ENCODE results near the gene LMF1. TPM values are rescaled to one million over a fixed set of nuclear protein-coding genes. Genes with fewer than 3 reads are reported as not detected.

LMF1 gene
- total RNA-seq, 2 donors from 2014 or later: 86.1 to 87.5 TPM

DNA sequence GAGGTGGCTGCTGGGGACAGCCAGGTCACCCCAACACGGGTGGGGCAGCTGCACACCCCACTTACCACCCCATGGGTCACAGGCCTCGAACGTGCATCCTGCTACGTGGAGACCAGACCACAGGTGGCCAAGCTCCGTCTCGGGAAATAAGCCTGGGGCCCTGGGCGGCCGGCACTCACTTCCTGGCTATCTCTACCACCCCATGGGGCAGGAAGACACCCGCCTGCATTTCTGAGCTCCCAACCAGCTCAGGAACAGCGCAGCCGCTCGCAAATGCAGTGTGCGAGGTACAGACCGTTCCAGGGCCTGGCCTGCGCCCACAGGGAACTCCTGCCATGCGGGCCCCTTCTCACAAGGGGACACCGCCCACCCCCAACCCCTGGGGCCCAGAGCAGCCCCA lies 165.3 kb downstream of the LMF1 start:
- Histone ChIP-seq H3K36me3 (no peaks in the 10 kb centered on the region), H3K4me3 (no peak overlapping the region), H3K9me3 (no peaks in the 10 kb centered on the region), H3K4me1 (replicated peaks) (no peaks in the 10 kb centered on the region), H3K27me3 (replicated peaks; ENCODE audit: insufficient read depth) (peaks cover 3% of the 10 kb centered on the region), H3K27ac (no peak overlapping the region)
- WGBS: 83% methylated on average over 17 of the region's 17 CpGs
- TF ChIP-seq, protein P1, sequence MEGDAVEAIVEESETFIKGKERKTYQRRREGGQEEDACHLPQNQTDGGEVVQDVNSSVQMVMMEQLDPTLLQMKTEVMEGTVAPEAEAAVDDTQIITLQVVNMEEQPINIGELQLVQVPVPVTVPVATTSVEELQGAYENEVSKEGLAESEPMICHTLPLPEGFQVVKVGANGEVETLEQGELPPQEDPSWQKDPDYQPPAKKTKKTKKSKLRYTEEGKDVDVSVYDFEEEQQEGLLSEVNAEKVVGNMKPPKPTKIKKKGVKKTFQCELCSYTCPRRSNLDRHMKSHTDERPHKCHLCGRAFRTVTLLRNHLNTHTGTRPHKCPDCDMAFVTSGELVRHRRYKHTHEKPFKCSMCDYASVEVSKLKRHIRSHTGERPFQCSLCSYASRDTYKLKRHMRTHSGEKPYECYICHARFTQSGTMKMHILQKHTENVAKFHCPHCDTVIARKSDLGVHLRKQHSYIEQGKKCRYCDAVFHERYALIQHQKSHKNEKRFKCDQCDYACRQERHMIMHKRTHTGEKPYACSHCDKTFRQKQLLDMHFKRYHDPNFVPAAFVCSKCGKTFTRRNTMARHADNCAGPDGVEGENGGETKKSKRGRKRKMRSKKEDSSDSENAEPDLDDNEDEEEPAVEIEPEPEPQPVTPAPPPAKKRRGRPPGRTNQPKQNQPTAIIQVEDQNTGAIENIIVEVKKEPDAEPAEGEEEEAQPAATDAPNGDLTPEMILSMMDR (IDR thresholded peaks at IDR 0.05): no peak
- TF ChIP-seq POLR2AphosphoS5 (IDR thresholded peaks at IDR 0.05) (no peak), POLR2A (IDR thresholded peaks at IDR 0.05) (no peak)
- DNase-seq (ENCODE audit: low spot score): no peak
- intact Hi-C loops (cut with DNase I): no loop called here

DNA sequence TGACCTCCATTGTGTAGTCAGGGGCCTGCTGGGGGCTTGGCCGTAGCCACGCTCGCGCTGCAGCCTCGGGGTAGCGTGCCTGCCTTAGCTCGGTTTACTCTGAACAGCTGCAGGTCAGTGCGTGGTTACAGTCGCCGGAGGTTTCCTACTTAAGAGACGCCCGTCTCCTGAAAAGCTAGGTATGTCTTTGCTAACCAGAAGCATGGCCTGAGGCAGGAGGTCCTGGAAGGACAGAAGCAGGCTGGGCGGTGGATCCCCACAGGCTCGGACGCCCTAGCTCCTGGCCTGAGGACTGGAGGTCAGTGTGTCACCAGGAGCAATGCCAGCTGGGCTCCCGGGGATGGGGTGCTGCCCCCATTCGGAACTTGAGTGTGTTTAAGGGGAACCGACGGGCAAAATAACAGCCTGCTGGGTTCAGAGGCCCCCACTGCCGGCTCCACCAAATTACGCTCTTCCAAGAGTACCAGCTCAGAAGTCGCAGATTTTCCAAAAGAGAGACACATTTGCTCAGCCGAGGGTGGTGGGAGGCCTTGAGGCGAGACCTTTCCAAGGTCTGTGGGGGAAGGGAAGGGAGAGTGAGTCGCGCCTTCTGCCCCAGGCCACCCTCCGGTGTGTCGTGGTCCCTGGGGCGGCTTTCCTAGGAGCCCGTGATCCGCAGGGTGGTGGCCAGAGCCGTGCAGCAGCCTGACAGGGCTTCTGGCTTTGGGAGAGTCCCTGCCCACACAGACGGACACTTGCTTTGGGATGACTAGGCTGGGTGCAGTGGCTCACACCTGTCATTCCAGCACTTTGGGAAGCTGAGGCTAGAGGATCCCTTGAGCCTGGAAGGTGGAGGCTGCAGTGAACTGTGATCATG lies 166.4 kb downstream of the LMF1 start:
- Histone ChIP-seq H3K36me3 (no peaks in the 10 kb centered on the region), H3K4me3 (no peak overlapping the region), H3K27ac (no peak overlapping the region), H3K9me3 (no peaks in the 10 kb centered on the region), H3K27me3 (replicated peaks; ENCODE audit: insufficient read depth) (peaks cover 14% of the 10 kb centered on the region), H3K4me1 (replicated peaks) (no peaks in the 10 kb centered on the region)
- WGBS: 51% methylated on average over 33 of the region's 33 CpGs
- intact Hi-C loops (cut with DNase I): no loop called here
- no peak for DNase-seq (ENCODE audit: low spot score)
- TF ChIP-seq POLR2AphosphoS5 (IDR thresholded peaks at IDR 0.05): no peak
- no peak for TF ChIP-seq POLR2A (IDR thresholded peaks at IDR 0.05)
- TF ChIP-seq, protein P1 (IDR thresholded peaks at IDR 0.05): no peak

DNA sequence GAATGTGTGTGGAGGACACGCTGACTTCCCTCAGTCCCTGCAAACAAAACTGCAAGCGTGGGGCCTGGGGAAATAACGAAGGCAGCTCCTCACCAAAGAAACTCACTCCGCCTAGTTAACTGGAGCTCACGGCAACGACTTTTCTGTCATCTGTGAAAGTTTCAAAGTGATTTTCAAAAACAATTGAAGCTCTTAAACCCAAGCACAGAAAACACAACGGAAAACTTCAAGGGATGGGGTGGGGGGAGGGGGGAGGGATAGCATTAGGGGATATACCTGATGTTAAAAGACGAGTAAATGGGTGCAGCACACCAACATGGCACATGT lies 167.1 kb downstream of the LMF1 start:
- Histone ChIP-seq H3K36me3 (no peaks in the 10 kb centered on the region), H3K27ac (no peak overlapping the region), H3K4me3 (no peak overlapping the region), H3K4me1 (replicated peaks) (no peaks in the 10 kb centered on the region), H3K27me3 (replicated peaks; ENCODE audit: insufficient read depth) (peaks cover 15% of the 10 kb centered on the region), H3K9me3 (no peaks in the 10 kb centered on the region)
- DNase-seq (ENCODE audit: low spot score): no peak
- TF ChIP-seq, protein P1 (IDR thresholded peaks at IDR 0.05): no peak
- no peak for TF ChIP-seq POLR2A (IDR thresholded peaks at IDR 0.05)
- no peak for TF ChIP-seq POLR2AphosphoS5 (IDR thresholded peaks at IDR 0.05)
- intact Hi-C loops (cut with DNase I): no loop called here
- WGBS: 42% methylated on average over 8 of the region's 8 CpGs

Other genes with a start within 250 kb of the LMF1 start
- gene ANTKMT, start 249.8 kb downstream of the LMF1 start, total RNA-seq: 10 to 100 TPM; 55.3 to 73.1 TPM
- gene CCDC78, start 244.5 kb downstream of the LMF1 start, total RNA-seq: 1 to 10 TPM; 2.3 to 3.0 TPM
- gene HAGHL, start 243.9 kb downstream of the LMF1 start, total RNA-seq: 10 to 100 TPM in 1 of 2 donors, 1 to 10 TPM in 1; 7.7 to 10.1 TPM
- gene CIAO3, start 230.0 kb downstream of the LMF1 start, total RNA-seq: 10 to 100 TPM; 56.7 to 76.6 TPM
- 1 to 10 TPM in 1 of 2 donors, under 1 TPM in 1; 0.74 to 7.3 TPM for gene MSLN, start 210.2 kb downstream of the LMF1 start, total RNA-seq
- 10 to 100 TPM; 22.0 to 32.4 TPM for gene RPUSD1, start 182.6 kb downstream of the LMF1 start, total RNA-seq
- gene CHTF18, start 182.4 kb downstream of the LMF1 start, total RNA-seq: 10 to 100 TPM in 1 of 2 donors, 1 to 10 TPM in 1; 7.8 to 57.5 TPM
- gene GNG13, start 170.2 kb downstream of the LMF1 start, total RNA-seq: not detected
- gene SOX8, start 10.8 kb upstream of the LMF1 start, total RNA-seq: 10 to 100 TPM in 1 of 2 donors, under 1 TPM in 1; 0.59 to 11.9 TPM
- gene SSTR5, start 101.8 kb upstream of the LMF1 start, total RNA-seq: 1 to 10 TPM; 1.1 to 1.8 TPM
- under 1 TPM in 1 of 2 donors, not detected in 1; 0.34 TPM for gene C1QTNF8, start 125.3 kb upstream of the LMF1 start, total RNA-seq
- gene CACNA1H, start 182.1 kb upstream of the LMF1 start, total RNA-seq: 100 to 1,000 TPM in 1 of 2 donors, 10 to 100 TPM in 1; 32.5 to 111 TPM

All from prostate gland (tissue), 2 donors.